ENCODE results near the gene PLXND1.

Gene PLXND1

GRCh38 chr3:129576514-129577352 is 29.7 kb downstream of the PLXND1 start:
- peak; percentile 81 for ATAC-seq
- Mint-ChIP-seq H3K4me3 (peak overlapping the region; percentile 45), H3K27me3 (no peaks in the 10 kb centered on the region), H3K36me3 (no peaks in the 10 kb centered on the region), H3K27ac (peak overlapping the region; percentile 91), H3K9me3 (no peaks in the 10 kb centered on the region), H3K4me1 (peaks cover 66% of the 10 kb centered on the region)

- Mint-ChIP-seq H3K4me3 (no peak overlapping the region), H3K4me1 (peaks cover 70% of the 10 kb centered on the region), H3K9me3 (no peaks in the 10 kb centered on the region), H3K27ac (peak overlapping the region; percentile 91), H3K27me3 (no peaks in the 10 kb centered on the region), H3K36me3 (no peaks in the 10 kb centered on the region)
- ATAC-seq: no peak
These were observed 30.5 kb downstream of the PLXND1 start for GRCh38 chr3:129575997-129576384.

GRCh38 chr3:129575233-129575996 is 31.1 kb downstream of the PLXND1 start:
- no peak for ATAC-seq
- H3K27ac Mint-ChIP-seq: peak overlapping the region; percentile 91
- H3K27me3 Mint-ChIP-seq: no peaks in the 10 kb centered on the region
- no peaks in the 10 kb centered on the region for H3K9me3 Mint-ChIP-seq
- H3K36me3 Mint-ChIP-seq: no peaks in the 10 kb centered on the region
- H3K4me1 Mint-ChIP-seq: peaks cover 71% of the 10 kb centered on the region
- H3K4me3 Mint-ChIP-seq: no peak overlapping the region

- Mint-ChIP-seq H3K27ac (peak overlapping the region; percentile 91), H3K4me1 (peaks cover 71% of the 10 kb centered on the region), H3K4me3 (no peak overlapping the region), H3K9me3 (no peaks in the 10 kb centered on the region), H3K27me3 (no peaks in the 10 kb centered on the region), H3K36me3 (no peaks in the 10 kb centered on the region)
- ATAC-seq: no peak
These were observed 32.3 kb downstream of the PLXND1 start for GRCh38 chr3:129574206-129574605.

GRCh38 chr3:129573493-129573892 is 33.0 kb downstream of the PLXND1 start:
- Mint-ChIP-seq H3K27ac (peak overlapping the region; percentile 91), H3K9me3 (no peaks in the 10 kb centered on the region), H3K4me1 (peaks cover 64% of the 10 kb centered on the region), H3K36me3 (no peaks in the 10 kb centered on the region), H3K4me3 (no peak overlapping the region), H3K27me3 (no peaks in the 10 kb centered on the region)
- no peak for ATAC-seq

GRCh38 chr3:129572603-129573002 is 33.9 kb downstream of the PLXND1 start:
- Mint-ChIP-seq H3K4me3 (no peak overlapping the region), H3K36me3 (no peaks in the 10 kb centered on the region), H3K27ac (peak overlapping the region; percentile 91), H3K27me3 (no peaks in the 10 kb centered on the region), H3K9me3 (no peaks in the 10 kb centered on the region), H3K4me1 (peaks cover 55% of the 10 kb centered on the region)
- ATAC-seq: no peak

GRCh38 chr3:129571605-129572547 is 34.6 kb downstream of the PLXND1 start:
- Mint-ChIP-seq H3K9me3 (no peaks in the 10 kb centered on the region), H3K27ac (peak overlapping the region; percentile 44)
- ATAC-seq: no peak

GRCh38 chr3:129569856-129570255 is 36.6 kb downstream of the PLXND1 start:
- H3K4me1 Mint-ChIP-seq: peaks cover 27% of the 10 kb centered on the region
- H3K27ac Mint-ChIP-seq: peak overlapping the region; percentile 38
- H3K4me3 Mint-ChIP-seq: no peak overlapping the region
- ATAC-seq: no peak
- no peaks in the 10 kb centered on the region for H3K27me3 Mint-ChIP-seq
- no peaks in the 10 kb centered on the region for H3K36me3 Mint-ChIP-seq
- no peaks in the 10 kb centered on the region for H3K9me3 Mint-ChIP-seq

More at GRCh38 chr3:129571605-129572547, 34.6 kb downstream of the PLXND1 start:
- Mint-ChIP-seq H3K36me3 (no peaks in the 10 kb centered on the region), H3K4me1 (peaks cover 48% of the 10 kb centered on the region), H3K27me3 (no peaks in the 10 kb centered on the region), H3K4me3 (no peak overlapping the region)

GRCh38 chr3:129567939-129568338 is 38.5 kb downstream of the PLXND1 start:
- Mint-ChIP-seq H3K4me3 (no peak overlapping the region), H3K27me3 (no peaks in the 10 kb centered on the region), H3K4me1 (peaks cover 12% of the 10 kb centered on the region), H3K9me3 (no peaks in the 10 kb centered on the region), H3K27ac (no peak overlapping the region), H3K36me3 (no peaks in the 10 kb centered on the region)
- ATAC-seq: no peak

GRCh38 chr3:129567176-129567705 is 39.2 kb downstream of the PLXND1 start:
- H3K36me3 Mint-ChIP-seq: no peaks in the 10 kb centered on the region
- H3K27me3 Mint-ChIP-seq: no peaks in the 10 kb centered on the region
- H3K4me1 Mint-ChIP-seq: peaks cover 10% of the 10 kb centered on the region
- no peak for ATAC-seq
- H3K27ac Mint-ChIP-seq: peak overlapping the region; percentile 12
- H3K4me3 Mint-ChIP-seq: no peak overlapping the region
- H3K9me3 Mint-ChIP-seq: no peaks in the 10 kb centered on the region

- no peaks in the 10 kb centered on the region for H3K27me3 Mint-ChIP-seq
- H3K4me3 Mint-ChIP-seq: no peak overlapping the region
- no peaks in the 10 kb centered on the region for H3K9me3 Mint-ChIP-seq
- ATAC-seq: no peak
- peaks cover 2% of the 10 kb centered on the region for H3K4me1 Mint-ChIP-seq
- H3K27ac Mint-ChIP-seq: peak overlapping the region; percentile 12
- H3K36me3 Mint-ChIP-seq: no peaks in the 10 kb centered on the region
These were observed 40.6 kb downstream of the PLXND1 start for GRCh38 chr3:129565902-129566301.

GRCh38 chr3:129564981-129565644 is 41.4 kb downstream of the PLXND1 start:
- Mint-ChIP-seq H3K27me3 (no peaks in the 10 kb centered on the region), H3K27ac (peak overlapping the region; percentile 15), H3K36me3 (no peaks in the 10 kb centered on the region), H3K4me1 (peaks cover 7% of the 10 kb centered on the region), H3K9me3 (no peaks in the 10 kb centered on the region), H3K4me3 (no peak overlapping the region)
- no peak for ATAC-seq

- no peaks in the 10 kb centered on the region for H3K27me3 Mint-ChIP-seq
- H3K4me1 Mint-ChIP-seq: peaks cover 10% of the 10 kb centered on the region
- H3K27ac Mint-ChIP-seq: no peak overlapping the region
- no peaks in the 10 kb centered on the region for H3K9me3 Mint-ChIP-seq
- ATAC-seq: no peak
- H3K36me3 Mint-ChIP-seq: no peaks in the 10 kb centered on the region
- no peak overlapping the region for H3K4me3 Mint-ChIP-seq
These were observed 42.5 kb downstream of the PLXND1 start for GRCh38 chr3:129563850-129564535.

GRCh38 chr3:129563332-129563731 is 43.1 kb downstream of the PLXND1 start:
- no peak for ATAC-seq
- Mint-ChIP-seq H3K27me3 (peaks cover 3% of the 10 kb centered on the region), H3K9me3 (no peaks in the 10 kb centered on the region), H3K36me3 (no peaks in the 10 kb centered on the region), H3K27ac (no peak overlapping the region), H3K4me1 (peaks cover 16% of the 10 kb centered on the region), H3K4me3 (no peak overlapping the region)

Data from stimulated activated memory B cell treated with anti-CD40 and anti-IgM and Interleukin-4, amounts not matched to agents 10 μg/mL and 1 μg/mL and 100 μg/mL, for 72 hours (primary cell).